Measurements from ENCODE around the gene KRTAP22-1.
A peak's percentile ranks its signal among the peaks of the same experiment; 100 is the strongest.

Gene KRTAP22-1

GRCh38 chr21:30600787-30601186 is at the start of gene KRTAP22-1:
Gene KRTAP22-1 (plus strand): TSS chr21:30601087.
- DNase-seq: no peak

- no peak for DNase-seq
Observed at GRCh38 chr21:30552782-30553181, 48.1 kb upstream of the KRTAP22-1 start.

GRCh38 chr21:30555095-30555494 is 45.8 kb upstream of the KRTAP22-1 start:
- no peak for DNase-seq

GRCh38 chr21:30561264-30561895 is 39.5 kb upstream of the KRTAP22-1 start, which contains the start of gene KRTAP19-7:
Gene KRTAP19-7 (minus strand): TSS chr21:30561314. CDS start chr21:30561289, 25 bp downstream.
- DNase-seq: no peak

GRCh38 chr21:30561957-30562356 is 38.9 kb upstream of the KRTAP22-1 start:
- no peak for DNase-seq

GRCh38 chr21:30563072-30563471 is 37.8 kb upstream of the KRTAP22-1 start:
- no peak for DNase-seq

GRCh38 chr21:30563630-30564029 is 37.3 kb upstream of the KRTAP22-1 start:
- no peak for DNase-seq

- DNase-seq: no peak
Observed at GRCh38 chr21:30567617-30568016, 33.3 kb upstream of the KRTAP22-1 start.

GRCh38 chr21:30577766-30578165 is 23.1 kb upstream of the KRTAP22-1 start:
- no peak for DNase-seq

- DNase-seq: no peak
Observed at GRCh38 chr21:30579346-30579745, 21.5 kb upstream of the KRTAP22-1 start.

- peak in 1 of 2 experiments; percentile 19 for DNase-seq
Observed at GRCh38 chr21:30580132-30580531, 20.8 kb upstream of the KRTAP22-1 start.

- DNase-seq: no peak
Observed at GRCh38 chr21:30582870-30583269, 18.0 kb upstream of the KRTAP22-1 start.

- no peak for DNase-seq
Observed at GRCh38 chr21:30590297-30590696, 10.6 kb upstream of the KRTAP22-1 start, which contains the start of gene KRTAP22-2. Gene KRTAP22-2 (minus strand): TSS chr21:30590397.

- DNase-seq: no peak
Observed at GRCh38 chr21:30592140-30592539, 8.7 kb upstream of the KRTAP22-1 start, which contains the start of gene KRTAP6-3. Gene KRTAP6-3 (plus strand): TSS chr21:30592440. CDS start chr21:30592446, 6 bp downstream.

GRCh38 chr21:30598802-30599201 is 2.1 kb upstream of the KRTAP22-1 start, which contains the start of gene KRTAP6-2:
Gene KRTAP6-2 (minus strand): TSS chr21:30598902. CDS start chr21:30598874, 28 bp downstream.
- DNase-seq: no peak

GRCh38 chr21:30605968-30606367 is 5.1 kb downstream of the KRTAP22-1 start:
- DNase-seq: no peak

GRCh38 chr21:30612132-30612531 is 11.2 kb downstream of the KRTAP22-1 start:
- DNase-seq: no peak

GRCh38 chr21:30613836-30614235 is 12.9 kb downstream of the KRTAP22-1 start, which contains the start of gene KRTAP6-1:
Gene KRTAP6-1 (minus strand): TSS chr21:30613930. CDS start chr21:30613904, 26 bp downstream.
- DNase-seq: no peak

GRCh38 chr21:30615199-30615598 is 14.3 kb downstream of the KRTAP22-1 start:
- no peak for DNase-seq

- DNase-seq: no peak
Observed at GRCh38 chr21:30616125-30616524, 15.2 kb downstream of the KRTAP22-1 start, which contains the start of gene KRTAP20-1. Gene KRTAP20-1 (plus strand): TSS chr21:30616425. CDS start chr21:30616455, 30 bp downstream.

GRCh38 chr21:30620080-30620479 is 19.2 kb downstream of the KRTAP22-1 start:
- DNase-seq: no peak

GRCh38 chr21:30620522-30620921 is 19.6 kb downstream of the KRTAP22-1 start, which contains the start of gene KRTAP20-4:
Gene KRTAP20-4 (plus strand): TSS chr21:30620627.
- DNase-seq: no peak

GRCh38 chr21:30623362-30623761 is 22.5 kb downstream of the KRTAP22-1 start:
- no peak for DNase-seq

- DNase-seq: no peak
Observed at GRCh38 chr21:30625449-30626165, 24.7 kb downstream of the KRTAP22-1 start.

All from NCI-H2081 (cell line).